IMR-90 (cell line): Measurements from ENCODE around the gene MTAP. TPM values are rescaled to one million over a fixed set of nuclear protein-coding genes. Genes with fewer than 3 reads are reported as not detected.

Experiments
- ATAC-seq: fragments of 200-7000 bp; cut with Tn5 transposase; 2 replicates; pipeline ENCODE4 v1.9.1; 2020; ENCODE audit warnings: low read depth, mild to moderate bottlenecking, moderate library complexity
- BruUV-seq: library from RNA; stranded (reverse); fragments of 400-500 nt; replicated peaks from 2 replicates; lab custom pipeline; 2021; lab: Mats Ljungman, UMichigan
- CTCF ChIA-PET: fragments of 300-600 bp; formaldehyde crosslinking; extraction: SDS; loops from one replicate; lab custom pipeline; 2021; ENCODE audit warnings: antibody characterized with exemption; lab: Yijun Ruan, JAX
- POLR2A ChIA-PET: fragments of 300-600 bp; sonication (Branson Sonifier 250); formaldehyde crosslinking; loops from one replicate; lab custom pipeline; 2022; ENCODE audit warnings: antibody characterized with exemption; ENCODE audit not compliant: unreplicated experiment; lab: Charles Lee
- DNase-seq: peaks from one replicate; pipeline ENCODE4 v3.0.0; 2013
- H2AFZ ChIP-seq: replicated peaks from 2 replicates; pipeline ENCODE3; 2013; ENCODE audit warnings: low read length, mild to moderate bottlenecking; ENCODE audit not compliant: poor library complexity
- H2AK5ac ChIP-seq: 2 replicates; pipeline ENCODE4 v1.6.1; 2013; ENCODE audit warnings: low read depth, low read length, inconsistent platforms
- H2AK9ac ChIP-seq: replicated peaks from 2 replicates; pipeline ENCODE3; 2013; ENCODE audit warnings: mild to moderate bottlenecking, low read depth, low read length, moderate library complexity; ENCODE audit not compliant: poor library complexity
- H2BK120ac ChIP-seq: 2 replicates; pipeline ENCODE4 v1.6.1; 2013; ENCODE audit warnings: low read depth, low read length, inconsistent platforms
- H2BK15ac ChIP-seq: 3 replicates; pipeline ENCODE4 v1.6.1; 2013; ENCODE audit warnings: low read depth, low read length, inconsistent platforms
- H2BK20ac ChIP-seq: 2 replicates; pipeline ENCODE4 v1.6.1; 2013; ENCODE audit warnings: low read depth, mild to moderate bottlenecking, inconsistent platforms, low read length, moderate library complexity
- H2BK5ac ChIP-seq: 2 replicates; pipeline ENCODE4 v1.6.1; 2013; ENCODE audit warnings: mild to moderate bottlenecking, low read depth, low read length, inconsistent platforms; ENCODE audit not compliant: poor library complexity, severe bottlenecking
- H3K14ac ChIP-seq: replicated peaks from 2 replicates; pipeline ENCODE4 v1.6.1; 2013; ENCODE audit warnings: low read depth, low read length, inconsistent platforms
- H3K18ac ChIP-seq: 2 replicates; pipeline ENCODE4 v1.6.1; 2013; ENCODE audit warnings: low read depth, low read length, control low read depth
- H3K23ac ChIP-seq: 2 replicates; pipeline ENCODE4 v1.6.1; 2013; ENCODE audit warnings: low read depth, low read length, inconsistent platforms
- H3K27ac ChIP-seq: 2 replicates; pipeline ENCODE4 v1.5.1; 2013; ENCODE audit warnings: mild to moderate bottlenecking, control low read depth, low read length; ENCODE audit not compliant: insufficient read depth
- H3K27me3 ChIP-seq: 2 replicates; pipeline ENCODE4 v1.6.1; 2013; ENCODE audit warnings: low read length; ENCODE audit not compliant: control insufficient read depth, insufficient read depth
- H3K36me3 ChIP-seq: 2 replicates; pipeline ENCODE4 v1.6.1; 2013; ENCODE audit warnings: low read length, mixed read lengths; ENCODE audit not compliant: control insufficient read depth, insufficient read depth
- H3K4ac ChIP-seq: 2 replicates; pipeline ENCODE4 v1.6.1; 2013; ENCODE audit warnings: low read depth, low read length, inconsistent platforms
- H3K4me1 ChIP-seq: 2 replicates; pipeline ENCODE4 v1.6.1; 2013; ENCODE audit warnings: low read length, mixed read lengths; ENCODE audit not compliant: control insufficient read depth, insufficient read depth
- H3K4me2 ChIP-seq: 2 replicates; pipeline ENCODE4 v1.6.1; 2013; ENCODE audit warnings: low read depth, mild to moderate bottlenecking, control low read depth, low read length, moderate library complexity
- H3K4me3 ChIP-seq: 2 replicates; pipeline ENCODE4 v1.5.1; 2013; ENCODE audit warnings: low read depth, mild to moderate bottlenecking, control low read depth, low read length, moderate library complexity; ENCODE audit not compliant: insufficient read depth
- H3K56ac ChIP-seq: 2 replicates; pipeline ENCODE4 v1.6.1; 2013; ENCODE audit warnings: low read length, inconsistent platforms; ENCODE audit not compliant: insufficient read depth; ENCODE audit errors: extremely low read depth
- H3K79me1 ChIP-seq, 2 experiments: 2 replicates each; pipeline ENCODE4 v1.6.1; 2013; ENCODE audit warnings: low read length in 2 of 2, inconsistent platforms in 1 of 2, low read depth in 1 of 2
- H3K9ac ChIP-seq: 2 replicates; pipeline ENCODE4 v1.6.1; 2013; ENCODE audit warnings: low read depth, low read length, control low read depth
- H3K9me1 ChIP-seq: 2 replicates; pipeline ENCODE4 v1.6.1; 2013; ENCODE audit warnings: low read length, inconsistent platforms; ENCODE audit not compliant: insufficient read depth
- H3K9me3 ChIP-seq: 2 replicates; pipeline ENCODE4 v1.6.1; 2013; ENCODE audit warnings: low read length; ENCODE audit not compliant: control insufficient read depth, insufficient read depth
- H4K20me1 ChIP-seq: 2 replicates; pipeline ENCODE4 v1.6.1; 2013; ENCODE audit warnings: low read length, inconsistent platforms; ENCODE audit not compliant: insufficient read depth
- H4K5ac ChIP-seq: 2 replicates; pipeline ENCODE4 v1.6.1; 2013; ENCODE audit warnings: mild to moderate bottlenecking, low read depth, low read length, control low read depth
- H4K8ac ChIP-seq, 2 experiments: 2 replicates each; pipeline ENCODE4 v1.6.1; 2013; ENCODE audit warnings: low read depth in 2 of 2, low read length in 2 of 2, control low read depth in 1 of 2, inconsistent platforms in 1 of 2
- H4K91ac ChIP-seq: 2 replicates; pipeline ENCODE4 v1.6.1; 2013; ENCODE audit warnings: low read depth, low read length, inconsistent platforms; ENCODE audit not compliant: insufficient read depth
- CEBPB ChIP-seq: IDR thresholded peaks from 2 replicates; pipeline ENCODE4 v1.6.1; 2012; ENCODE audit warnings: low read depth, low read length, improper control_type of control experiment
- RAD21 ChIP-seq: IDR thresholded peaks from 2 replicates; pipeline ENCODE4 v1.6.1; 2012; ENCODE audit warnings: low read length, improper control_type of control experiment
- WGBS, 2 experiments: methylation state at CpG; one replicate each; pipeline versions ENCODE4 v1.1.5 to v1.1.7; 2013; ENCODE audit warnings: missing lambda C conversion rate in 2 of 2; ENCODE audit not compliant: insufficient read length in 1 of 2; ENCODE audit errors: extremely low coverage in 2 of 2; 5-methylcytosine and 5-hydroxymethylcytosine counted together
- dilution Hi-C: fragments of 300-500 bp; cut with HindIII; formaldehyde crosslinking; loops from one replicate; pipeline ENCODE4 v1.14.3; 2018; ENCODE audit warnings: low sequenced_read_pairs; ENCODE audit not compliant: unreplicated experiment
- in situ Hi-C: fragments of 300-500 bp; cut with MboI; formaldehyde crosslinking; loops from 3 replicates; pipeline ENCODE4 v1.14.3; 2019; ENCODE audit warnings: low sequenced_read_pairs, inconsistent platforms, mixed read lengths
- intact Hi-C: fragments of 100-400 bp; cut with micrococcal nuclease; formaldehyde crosslinking; loops from 2 replicates; pipeline ENCODE4 v1.10.0; 2022
- polyA plus RNA-seq, 3 experiments: library from polyadenylated mRNA; depleted of rRNA; stranded (reverse); fragments of >200 nt; gene quantifications; 2 replicates each; pipeline ENCODE4 v1.2.3, GENCODE V29; 2012; ENCODE audit warnings: low replicate concordance in 1 of 3
- total RNA-seq: library from RNA; depleted of rRNA; stranded (reverse); fragments of >200 nt; gene quantifications from 2 replicates; pipeline ENCODE4 v1.2.3, GENCODE V29; 2012

The MTAP gene
- total and polyA plus RNA-seq, 2 of the 4 experiments (the other 2 are of a cell fraction) = 15.7 to 50.9 TPM

DNA sequence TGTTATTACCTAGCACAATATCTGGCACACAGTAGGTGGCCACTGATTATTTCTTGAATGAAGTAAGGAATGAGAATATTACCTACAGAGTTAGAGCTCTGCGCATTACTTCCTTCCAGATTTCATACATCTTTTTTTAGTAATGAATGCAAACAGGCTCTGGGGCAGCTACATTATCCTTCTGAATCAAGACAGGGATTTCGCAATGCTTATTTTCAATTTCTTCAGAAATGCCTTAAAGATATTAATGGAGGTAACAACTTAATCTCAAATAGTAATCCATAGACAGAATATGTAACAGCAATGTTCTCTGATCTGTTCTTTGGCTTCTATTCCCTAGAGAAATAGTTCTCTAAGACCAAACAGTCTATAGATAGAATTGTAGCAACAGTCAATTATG is 159.1 kb downstream of the MTAP start:
- no peaks in the 10 kb centered on the region for H3K79me1 ChIP-seq
- H3K56ac ChIP-seq = no peak overlapping the region
- no peak overlapping the region for H2AK5ac ChIP-seq
- H4K5ac ChIP-seq = no peak overlapping the region
- H2AFZ ChIP-seq = no peak overlapping the region
- in situ Hi-C loops = loop anchor here (10.0 kb wide), 1 partner anchor 147 kb away; no protein-coding TSS in a partner anchor
- no peak overlapping the region for H3K23ac ChIP-seq
- H2BK15ac ChIP-seq = no peak overlapping the region
- no peak overlapping the region for H3K4me3 ChIP-seq
- H3K9me1 ChIP-seq = no peaks in the 10 kb centered on the region
- H2BK120ac ChIP-seq = no peak overlapping the region
- no peak overlapping the region for H4K91ac ChIP-seq
- H3K4me2 ChIP-seq = no peak overlapping the region
- H3K9me3 ChIP-seq = 0 out of 2 replicates have a peak, but pooled peaks cover 2% of the 10 kb centered on the region
- dilution Hi-C loops = no loop called here
- POLR2A ChIA-PET = no interaction called here
- no peak overlapping the region for H3K4ac ChIP-seq
- H2BK20ac ChIP-seq = no peak overlapping the region
- H3K27ac ChIP-seq = no peak overlapping the region
- H3K14ac ChIP-seq = no peak overlapping the region
- CTCF ChIA-PET = no interaction called here
- TF ChIP-seq RAD21 (no peak), CEBPB (peak; percentile 93)
- DNase-seq (no peak), ATAC-seq (no peak)
- H3K18ac ChIP-seq = no peak overlapping the region
- no peaks in the 10 kb centered on the region; the same call in 1 of the 2 replicates for H3K4me1 ChIP-seq
- intact Hi-C loops = no loop called here
- H3K27me3 ChIP-seq = peaks cover 4% of the 10 kb centered on the region
- no TSS peak for BruUV-seq
- H4K20me1 ChIP-seq = no peaks in the 10 kb centered on the region
- H2AK9ac ChIP-seq = no peak overlapping the region
- H3K9ac ChIP-seq = no peak overlapping the region
- H4K8ac ChIP-seq = no peak overlapping the region
- H3K36me3 ChIP-seq = no peaks in the 10 kb centered on the region
- no CpG with 5 or more reads among the region's 2 CpGs for WGBS, 2 experiments
- no peak overlapping the region for H2BK5ac ChIP-seq
